Stimulated activated CD8-positive, alpha-beta memory T cell treated with anti-CD3 and anti-CD28 coated beads, Interleukin-4, amount 100 ng/mL, for 48 hours (primary cell): Measurements from ENCODE around the gene GBP4.
"Not testable (repeated sequence)": the region's sequence is repeated elsewhere in the genome, so short reads cannot be mapped to it uniquely, and the experiment has no call there.

Source experiments
- DNase-seq: peaks from one replicate; pipeline ENCODE4 v3.0.0-alpha.2; 2020

Gene GBP4, protein sequence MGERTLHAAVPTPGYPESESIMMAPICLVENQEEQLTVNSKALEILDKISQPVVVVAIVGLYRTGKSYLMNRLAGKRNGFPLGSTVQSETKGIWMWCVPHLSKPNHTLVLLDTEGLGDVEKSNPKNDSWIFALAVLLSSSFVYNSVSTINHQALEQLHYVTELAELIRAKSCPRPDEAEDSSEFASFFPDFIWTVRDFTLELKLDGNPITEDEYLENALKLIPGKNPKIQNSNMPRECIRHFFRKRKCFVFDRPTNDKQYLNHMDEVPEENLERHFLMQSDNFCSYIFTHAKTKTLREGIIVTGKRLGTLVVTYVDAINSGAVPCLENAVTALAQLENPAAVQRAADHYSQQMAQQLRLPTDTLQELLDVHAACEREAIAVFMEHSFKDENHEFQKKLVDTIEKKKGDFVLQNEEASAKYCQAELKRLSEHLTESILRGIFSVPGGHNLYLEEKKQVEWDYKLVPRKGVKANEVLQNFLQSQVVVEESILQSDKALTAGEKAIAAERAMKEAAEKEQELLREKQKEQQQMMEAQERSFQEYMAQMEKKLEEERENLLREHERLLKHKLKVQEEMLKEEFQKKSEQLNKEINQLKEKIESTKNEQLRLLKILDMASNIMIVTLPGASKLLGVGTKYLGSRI

DNA sequence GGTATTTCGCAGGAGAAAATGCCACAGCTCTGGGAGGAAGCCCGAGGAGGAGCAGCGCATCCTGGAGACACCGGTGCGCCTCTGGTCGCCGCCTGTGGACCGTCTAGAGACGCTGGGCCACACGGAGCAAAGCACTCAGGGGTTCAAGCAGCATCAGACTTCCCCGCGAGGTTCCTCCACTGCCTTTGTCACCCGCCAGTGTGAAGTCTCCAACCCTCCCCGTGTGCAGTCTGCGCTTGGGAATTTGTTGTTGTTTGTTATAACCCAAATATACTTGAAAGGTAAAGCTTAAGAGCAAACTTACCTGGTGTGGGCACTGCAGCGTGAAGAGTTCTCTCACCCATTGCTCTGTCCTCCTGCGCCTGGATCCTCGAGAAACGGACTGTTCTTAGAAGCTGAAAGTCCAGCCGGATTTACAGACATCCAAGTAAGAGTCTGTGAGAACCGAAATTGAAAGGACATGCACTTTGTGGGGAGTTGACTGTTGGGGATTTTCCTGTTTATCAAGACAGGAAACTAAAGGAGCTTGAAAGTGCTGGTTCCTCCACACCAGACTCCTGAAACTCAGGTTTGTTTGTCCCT lies at the start of gene GBP4:
GBP4 (minus strand) TSS at position 452 of the 582 bp plus-strand sequence; CDS start at position 344, 108 bp downstream.
- DNase-seq = peak; percentile 62

DNA sequence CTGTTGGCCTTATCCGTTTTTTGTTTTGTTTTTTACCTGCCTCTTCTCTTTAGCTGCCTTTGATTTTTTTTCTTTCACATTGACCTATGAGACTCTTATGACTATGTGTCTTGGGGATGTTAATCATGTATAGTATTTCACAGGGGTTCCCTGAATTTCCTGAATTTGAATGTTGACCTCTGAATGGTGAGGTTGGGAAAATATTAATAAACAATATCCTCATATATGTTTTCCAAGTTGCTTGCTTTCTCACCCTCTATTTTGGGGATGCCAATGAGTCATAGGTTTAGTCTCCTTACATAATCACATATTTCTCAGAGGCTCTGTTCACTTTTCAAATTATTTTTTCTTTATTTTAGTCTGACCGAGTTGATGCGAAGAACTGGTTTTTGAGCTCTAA lies 44.3 kb upstream of the GBP4 start:
- DNase-seq = no peak

DNA sequence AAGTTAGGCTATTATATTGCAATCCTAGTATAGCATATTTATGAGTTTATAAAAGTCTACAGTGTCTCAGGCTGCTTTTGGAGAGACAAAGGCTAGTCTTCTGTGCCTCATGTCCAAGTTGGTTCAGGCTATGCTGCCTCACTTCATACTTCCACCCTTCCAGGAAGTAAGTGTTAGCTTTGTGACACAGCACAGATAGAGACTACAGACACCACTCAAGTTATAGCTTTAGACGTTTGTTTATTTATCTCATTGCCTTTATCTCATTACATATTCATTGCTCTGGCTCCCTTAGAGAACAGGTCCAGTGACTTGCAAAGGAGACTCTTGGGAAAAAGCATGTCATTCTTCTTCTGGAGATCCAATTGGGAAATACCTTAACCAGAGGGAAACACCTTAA lies 22.6 kb upstream of the GBP4 start:
- DNase-seq = no peak

DNA sequence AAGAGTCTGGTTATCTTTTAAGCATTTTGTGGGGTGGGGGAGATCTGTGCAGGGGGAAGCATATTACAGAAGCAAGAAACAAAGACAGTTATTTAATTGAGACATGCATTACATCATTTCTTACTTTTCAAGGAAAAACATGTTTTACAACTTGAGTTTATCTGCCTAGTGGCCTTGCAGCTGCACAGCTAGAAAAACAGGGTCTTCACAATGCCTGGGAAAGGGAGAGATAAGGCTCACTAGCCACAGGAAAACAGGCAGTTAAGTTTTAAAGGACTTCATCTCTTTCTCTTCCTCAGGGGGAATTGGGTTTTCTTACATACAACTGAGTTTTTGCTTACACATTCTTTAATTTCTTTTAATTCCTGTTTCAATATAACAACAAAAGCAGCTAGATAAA lies 21.1 kb upstream of the GBP4 start:
- DNase-seq = not testable (repeated sequence)

DNA sequence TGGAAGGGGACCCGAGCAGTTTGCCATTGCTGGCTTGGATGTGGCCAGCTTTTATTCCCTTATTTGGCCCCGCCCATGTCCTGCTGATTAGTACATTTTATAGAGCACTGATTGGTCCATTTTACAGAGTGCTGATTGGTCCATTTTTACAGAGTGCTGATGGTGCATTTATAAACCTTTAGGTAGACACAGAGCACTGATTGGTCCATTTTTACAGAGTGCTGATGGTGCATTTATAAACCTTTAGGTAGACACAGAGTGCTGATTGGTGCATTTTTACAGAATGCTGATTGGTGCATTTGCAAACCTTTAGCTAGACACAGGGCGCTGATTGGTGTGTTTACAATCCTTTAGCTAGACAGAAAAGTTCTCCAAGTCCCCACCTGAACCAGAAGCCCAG lies 20.2 kb upstream of the GBP4 start:
- DNase-seq = not testable (repeated sequence)

DNA sequence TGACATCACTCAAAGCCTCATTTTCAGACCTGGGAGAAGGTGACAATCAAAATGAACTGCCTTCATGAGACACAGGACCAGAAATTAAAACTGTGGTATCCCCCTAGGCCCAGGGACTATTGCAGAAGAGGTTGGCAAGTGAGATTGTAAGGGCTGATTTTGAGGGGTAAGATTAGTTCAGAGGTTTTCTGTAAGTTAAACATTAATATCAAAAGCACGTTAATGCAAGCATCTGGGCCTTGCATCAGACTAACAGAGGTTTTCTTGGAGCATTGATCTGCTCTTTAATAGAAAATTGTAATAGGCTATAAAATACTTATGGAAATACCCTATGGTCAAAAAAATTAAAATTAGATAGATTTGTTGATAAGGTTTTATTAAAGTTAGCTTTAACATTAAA lies 14.6 kb upstream of the GBP4 start:
- DNase-seq = no peak

DNA sequence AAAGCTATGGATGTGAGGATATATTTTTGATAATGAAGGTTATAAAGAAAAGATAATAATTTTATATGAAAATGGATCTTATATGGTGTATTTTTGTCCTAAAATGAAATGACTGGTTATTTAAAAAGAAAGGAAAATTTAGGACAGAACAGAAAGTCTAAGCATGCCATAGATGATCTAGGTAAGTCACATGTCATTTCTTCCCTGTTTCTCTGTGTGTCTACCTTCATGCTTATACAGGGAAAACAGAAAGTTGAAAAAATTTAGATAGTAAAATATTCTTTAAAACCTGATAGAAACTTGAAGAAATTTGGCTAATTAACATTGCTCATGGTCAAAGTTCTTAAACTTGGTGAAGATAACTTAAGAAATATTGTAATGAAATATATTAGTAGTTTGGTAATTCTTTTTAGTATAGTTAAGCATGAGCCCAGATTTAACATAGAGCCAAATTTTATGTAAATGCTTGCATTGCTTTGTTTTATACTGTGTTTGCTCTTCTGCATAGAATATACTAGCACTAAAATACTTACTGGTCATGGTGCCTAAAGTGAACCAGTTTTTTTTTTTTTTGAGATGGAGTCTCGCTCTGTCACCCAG lies 12.4 kb upstream of the GBP4 start:
- DNase-seq = no peak

DNA sequence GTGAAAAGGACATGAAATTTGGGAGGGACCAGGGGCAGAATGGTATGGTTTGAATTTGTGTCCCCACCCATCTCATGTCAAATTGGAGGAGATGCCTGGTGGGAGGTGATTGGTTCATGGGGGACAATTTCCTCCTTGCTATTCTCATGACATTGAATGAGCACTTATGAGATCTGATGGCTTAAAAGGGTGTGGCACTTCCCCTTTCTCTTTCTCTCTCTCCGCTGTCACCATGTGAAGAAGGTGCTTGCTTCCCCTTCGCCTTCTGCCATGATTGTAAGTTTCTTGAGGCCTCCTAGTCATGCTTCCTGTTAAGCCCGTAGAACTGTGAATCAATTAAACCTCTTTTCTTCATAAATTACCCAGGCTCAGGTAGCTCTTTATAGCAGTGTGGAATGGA lies 7.6 kb upstream of the GBP4 start:
- no peak for DNase-seq

DNA sequence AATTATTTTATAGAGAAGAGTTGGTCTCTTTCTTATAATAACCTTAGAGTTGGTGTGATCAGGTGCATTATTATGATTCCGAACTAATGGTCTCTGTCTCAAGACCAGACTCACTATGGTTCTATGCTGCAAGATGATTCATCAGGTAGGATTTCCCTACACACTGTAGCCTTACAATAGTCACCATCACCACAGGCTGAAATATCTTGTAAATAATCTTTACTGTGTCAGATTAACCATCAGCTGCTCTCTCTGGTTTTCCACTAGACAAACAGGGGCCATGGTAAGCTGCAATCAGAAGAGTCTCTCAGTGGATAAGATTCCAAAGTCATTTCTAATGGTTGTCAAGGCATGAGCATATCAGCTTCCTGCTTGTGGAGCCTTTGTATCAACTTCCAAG lies 4.4 kb upstream of the GBP4 start:
- no peak for DNase-seq

DNA sequence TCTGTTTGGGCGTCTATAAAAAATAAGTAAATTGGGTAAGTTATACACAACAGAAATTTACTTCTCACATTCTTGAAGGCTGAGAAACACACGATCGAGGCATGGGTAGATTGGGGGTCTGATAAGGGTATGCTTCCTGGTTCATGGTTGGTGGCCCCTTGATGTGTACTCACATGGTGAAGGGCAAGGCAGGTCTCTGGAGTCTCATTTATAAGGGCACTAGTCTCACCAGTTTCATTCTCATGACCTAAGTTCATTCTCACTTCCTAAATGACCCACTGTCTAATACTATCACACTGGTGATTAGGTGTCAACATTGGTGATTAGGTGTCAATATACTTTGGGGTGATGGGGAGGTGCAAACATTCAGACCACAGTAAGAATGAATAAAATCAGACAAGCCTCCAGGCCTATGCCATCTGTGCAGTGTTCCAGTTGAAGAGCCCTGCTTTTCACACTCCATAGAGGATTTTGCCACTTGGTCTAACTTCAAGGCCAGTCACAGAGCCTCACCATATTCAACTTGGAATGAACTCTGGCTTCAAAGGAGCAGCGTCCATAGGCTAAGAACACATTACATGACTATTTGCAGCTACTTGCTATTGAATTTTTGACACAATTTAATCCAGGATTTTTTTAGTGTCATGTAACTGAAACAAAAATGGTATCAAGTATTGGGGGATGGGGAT lies 2.5 kb upstream of the GBP4 start:
- no peak for DNase-seq

DNA sequence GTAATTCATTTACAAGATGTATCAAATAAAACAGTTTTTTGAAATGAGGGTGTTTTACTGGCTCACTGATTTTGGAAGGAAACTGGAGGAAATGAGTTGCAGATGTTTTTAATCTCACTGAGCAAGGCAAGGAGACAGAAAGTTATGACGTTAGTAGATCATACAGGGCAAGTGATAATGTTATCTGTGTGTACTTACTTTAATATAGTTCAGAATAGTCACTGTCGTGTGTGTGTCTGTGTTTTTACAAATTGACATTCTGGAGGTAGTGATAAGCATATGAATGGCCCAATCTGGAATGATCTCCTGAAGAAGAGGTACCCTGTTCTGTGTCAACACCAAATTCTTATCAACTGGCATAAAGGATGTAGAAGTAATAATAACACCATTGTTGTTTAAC lies 1.9 kb upstream of the GBP4 start:
- no peak for DNase-seq

DNA sequence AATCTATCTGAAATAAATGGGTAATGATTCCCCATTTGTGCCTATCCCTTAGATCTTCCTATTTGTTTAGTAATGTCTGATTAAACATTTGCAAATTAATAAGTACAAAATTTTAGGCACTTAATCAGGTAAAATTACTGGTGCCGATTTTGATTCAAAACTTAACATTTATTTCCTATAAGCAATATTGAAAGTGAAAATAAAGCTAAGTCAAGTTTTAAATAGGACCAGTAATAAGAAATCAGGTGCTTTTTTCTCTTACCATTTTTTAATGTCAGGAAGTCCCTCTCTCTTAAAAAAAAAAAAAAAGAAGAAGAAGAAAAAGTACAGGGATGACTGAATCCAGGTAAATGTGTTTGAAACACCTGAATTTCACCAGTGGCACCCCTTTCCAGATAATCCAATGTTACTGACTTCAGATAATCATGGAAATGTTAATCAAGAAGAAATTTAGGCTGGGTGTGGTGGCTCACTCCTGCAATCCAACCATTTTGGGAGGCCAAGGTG lies 836 bp upstream of the GBP4 start:
- DNase-seq = no peak

DNA sequence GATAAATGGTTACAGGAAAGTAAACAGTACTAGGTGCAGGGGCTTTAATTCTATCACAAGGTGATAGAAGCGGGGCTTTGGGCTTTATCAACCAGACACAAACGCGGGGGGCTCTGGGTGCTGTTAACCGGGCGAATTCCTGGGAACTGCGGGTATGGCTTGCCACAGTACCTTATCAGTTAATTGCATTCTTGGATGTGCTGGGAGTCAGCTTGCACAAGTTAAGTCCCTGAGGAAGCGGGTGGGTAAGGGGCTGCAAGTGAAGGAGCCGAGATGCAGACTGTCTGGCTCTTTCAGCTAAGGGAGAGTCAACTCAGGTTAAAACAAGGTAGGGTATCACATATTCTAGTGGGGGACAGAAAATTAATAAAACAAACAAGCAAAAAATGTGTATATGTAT lies 661 bp downstream of the GBP4 start:
- peak; percentile 32 for DNase-seq

DNA sequence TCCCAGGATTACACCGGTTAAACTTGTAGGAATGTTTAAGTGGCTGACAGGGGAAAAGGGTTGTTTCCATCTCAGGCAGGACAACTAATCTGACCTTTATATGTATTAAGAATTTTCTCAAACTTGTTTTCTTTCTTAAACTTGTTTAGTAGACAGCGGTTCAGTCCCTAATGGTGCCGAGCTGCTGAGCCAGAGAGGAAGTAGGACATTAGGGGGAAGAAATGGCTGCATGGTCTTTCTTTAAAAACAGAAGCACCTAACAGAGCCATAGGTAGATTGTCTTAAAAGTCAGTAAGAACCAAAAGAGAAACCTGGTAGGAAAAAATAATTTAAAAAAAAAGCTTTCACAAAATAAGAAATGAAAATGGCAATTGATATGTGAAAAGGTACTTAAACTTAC lies 3.3 kb downstream of the GBP4 start:
- no peak for DNase-seq

DNA sequence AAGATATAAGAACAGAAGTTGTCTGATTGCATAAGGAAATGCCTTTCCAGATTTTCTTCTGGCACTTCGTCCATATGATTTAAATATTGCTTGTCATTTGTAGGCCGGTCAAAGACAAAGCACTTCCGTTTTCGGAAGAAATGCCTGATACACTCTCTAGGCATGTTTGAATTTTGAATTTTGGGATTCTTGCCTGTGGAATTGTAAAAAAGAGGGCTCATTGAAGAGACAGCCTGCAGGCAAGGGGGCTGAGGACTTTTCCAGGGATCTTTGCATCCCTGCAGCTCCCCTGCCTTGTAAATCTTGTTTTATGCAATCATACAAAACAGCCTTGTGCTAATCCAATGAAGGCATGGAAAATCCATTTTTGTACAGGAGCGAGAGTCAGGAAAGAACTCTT lies 7.4 kb downstream of the GBP4 start:
- no peak for DNase-seq

DNA sequence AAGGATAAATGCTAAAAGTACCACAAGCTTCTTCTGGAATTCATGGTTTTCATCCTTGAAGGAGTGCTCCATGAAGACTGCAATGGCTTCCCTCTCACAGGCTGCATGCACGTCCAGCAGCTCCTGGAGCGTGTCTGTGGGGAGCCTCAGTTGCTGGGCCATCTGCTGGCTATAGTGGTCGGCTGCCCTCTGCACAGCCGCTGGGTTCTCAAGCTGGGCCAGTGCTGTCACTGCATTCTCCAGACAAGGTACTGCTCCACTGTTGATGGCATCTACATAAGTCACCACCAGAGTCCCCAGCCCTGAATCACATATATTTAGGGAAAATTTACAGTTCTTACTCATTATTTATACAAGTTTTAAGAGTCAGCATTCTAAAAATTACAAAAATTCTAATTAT lies 8.7 kb downstream of the GBP4 start:
- DNase-seq = no peak

DNA sequence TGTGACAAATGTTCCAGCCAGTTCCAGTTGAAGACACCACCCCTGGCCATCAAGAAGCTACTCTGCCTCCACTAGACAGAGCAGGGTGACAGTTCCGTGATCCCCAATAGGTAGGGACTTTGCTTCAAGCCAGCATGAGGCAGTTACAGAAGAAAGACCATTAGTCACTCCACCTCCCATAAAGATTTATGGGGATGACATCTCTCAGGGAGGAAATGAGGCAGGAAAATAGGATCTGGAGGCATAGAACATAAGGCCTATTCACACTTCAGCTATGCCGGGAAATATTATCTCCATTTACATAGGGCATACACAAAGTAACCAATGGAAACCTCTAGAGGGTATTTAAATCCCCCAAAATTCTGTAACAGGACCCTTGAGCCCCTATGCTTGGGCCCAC lies 19.4 kb downstream of the GBP4 start:
- no peak for DNase-seq

DNA sequence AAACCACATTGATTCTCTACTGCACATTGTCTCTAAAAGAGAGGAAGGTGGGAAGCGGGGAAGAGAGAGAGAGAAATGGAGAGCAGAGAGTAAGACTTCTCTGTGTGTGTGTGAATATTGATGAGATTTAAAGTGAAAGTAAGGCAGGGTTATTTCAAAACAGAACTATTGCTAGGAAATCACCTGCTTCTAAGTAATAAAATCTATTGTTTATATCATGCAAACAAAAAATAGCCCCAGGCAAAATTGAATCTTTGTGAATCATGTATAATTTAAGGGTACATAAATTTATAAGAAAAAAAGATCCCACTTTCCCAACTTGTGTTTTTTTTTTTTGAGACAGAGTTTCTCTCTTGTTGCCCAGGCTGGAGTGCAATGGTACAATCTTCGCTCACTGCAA lies 21.8 kb downstream of the GBP4 start:
- DNase-seq = no peak

DNA sequence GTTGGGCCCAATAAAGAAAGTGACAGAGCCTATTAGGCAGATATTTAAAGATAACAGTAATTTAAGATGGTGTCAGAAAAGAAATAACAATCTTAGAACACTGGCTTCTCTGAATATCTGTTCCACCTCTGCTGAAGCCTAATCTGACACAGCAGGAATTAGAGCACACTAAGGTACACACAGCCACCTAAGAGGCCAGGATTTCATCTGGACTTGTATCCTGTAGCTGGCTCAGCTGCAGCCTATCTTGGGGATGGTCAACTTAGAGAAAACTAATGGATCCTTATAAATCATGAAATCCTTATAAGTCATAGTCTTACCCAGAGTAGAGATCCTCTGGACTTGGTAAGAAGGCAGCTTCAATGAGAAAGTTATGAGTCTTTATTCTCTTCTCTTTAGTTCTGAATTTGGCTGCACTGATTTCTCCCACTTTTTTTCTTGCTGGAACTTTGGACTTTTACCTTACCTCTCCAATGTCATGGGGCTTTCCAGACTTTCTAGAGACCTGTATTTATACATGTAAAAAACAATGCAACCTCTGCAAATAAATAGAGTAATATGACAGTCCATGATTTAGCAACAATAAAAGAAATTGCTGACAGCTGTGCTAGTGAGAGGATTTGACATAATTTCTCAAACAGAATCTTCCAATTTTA lies 23.0 kb downstream of the GBP4 start, which contains the start of gene GBP7:
GBP7 (minus strand) TSS at position 403 of the 656 bp plus-strand sequence. CDS start 4,068 bp downstream, outside the sequence.
- DNase-seq = no peak

DNA sequence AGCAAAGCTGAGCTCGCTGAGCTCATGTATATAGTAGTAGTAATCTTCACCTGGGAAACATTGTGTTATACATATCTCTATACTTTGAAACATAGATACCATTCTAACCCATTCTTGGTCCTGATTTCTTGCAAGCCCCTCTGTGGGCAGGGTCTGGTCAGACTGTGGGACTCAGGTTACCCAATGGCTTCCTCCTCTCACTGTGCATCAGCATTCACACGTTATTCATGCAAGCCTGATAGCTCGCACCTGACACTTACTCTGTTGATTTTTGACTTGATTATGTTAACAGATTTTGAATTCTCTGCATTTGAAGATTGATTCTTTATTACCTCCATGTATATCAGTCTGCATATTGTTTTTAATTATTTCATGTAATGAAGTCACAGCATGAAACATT lies 24.3 kb downstream of the GBP4 start:
- no peak for DNase-seq

DNA sequence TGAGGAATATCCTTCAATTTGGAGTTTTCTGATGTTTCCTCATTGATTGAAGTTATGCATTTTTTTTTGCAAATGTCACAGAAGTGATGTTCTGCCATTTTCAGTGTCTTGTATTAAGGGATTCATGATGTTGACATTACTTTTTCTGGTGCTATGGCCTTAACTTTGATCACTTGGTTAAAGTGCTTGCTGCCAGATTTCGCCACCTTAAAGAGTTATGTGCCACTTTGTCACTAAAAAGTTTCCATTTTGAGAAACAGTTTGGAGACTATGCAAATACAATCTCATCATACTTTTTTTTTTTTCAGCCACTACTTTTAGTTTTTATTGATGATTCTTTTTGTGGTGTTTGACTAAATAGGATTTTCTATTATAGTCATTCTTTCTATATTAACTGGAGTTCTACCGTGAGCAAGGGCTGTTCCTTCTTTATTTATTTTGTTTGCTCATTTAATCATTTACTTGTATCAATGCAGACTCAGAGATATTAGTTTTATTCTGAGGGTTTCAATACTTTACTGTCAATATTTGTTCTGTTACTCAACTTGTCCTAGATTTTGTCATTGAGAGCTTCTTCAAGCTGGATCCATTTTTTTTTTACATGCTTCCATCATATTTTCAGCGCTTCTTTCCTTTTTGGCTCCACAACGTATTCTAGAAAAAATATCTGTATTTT lies 26.1 kb downstream of the GBP4 start:
- no peak for DNase-seq

DNA sequence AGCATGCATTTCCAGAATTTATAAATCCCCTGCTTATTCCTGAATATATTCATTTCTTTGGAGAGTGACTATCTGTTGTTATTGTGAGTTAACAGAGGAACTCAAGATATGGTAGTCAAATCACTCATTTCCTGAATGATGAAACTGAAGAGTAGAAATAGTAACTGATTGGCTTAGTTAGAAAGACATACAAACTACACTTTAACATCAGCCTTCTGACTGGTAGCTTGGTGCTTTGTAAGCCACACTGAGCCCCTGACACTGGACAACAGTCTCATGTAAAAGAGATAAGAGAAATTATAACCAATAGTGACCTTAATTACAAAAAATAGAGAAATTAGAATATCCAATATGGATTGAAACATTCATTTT lies 27.7 kb downstream of the GBP4 start:
- no peak for DNase-seq
